T-helper 22 cell (primary cell): ENCODE measurements around the gene KLC4.
"Not testable (repeated sequence)": the region's sequence is repeated elsewhere in the genome, so short reads cannot be mapped to it uniquely, and the experiment has no call there.

ENCODE experiments used
- DNase-seq: peaks from one replicate; pipeline ENCODE4 v3.0.0-alpha.2; 2020; ENCODE audit warnings: low read depth

KLC4 gene

DNA sequence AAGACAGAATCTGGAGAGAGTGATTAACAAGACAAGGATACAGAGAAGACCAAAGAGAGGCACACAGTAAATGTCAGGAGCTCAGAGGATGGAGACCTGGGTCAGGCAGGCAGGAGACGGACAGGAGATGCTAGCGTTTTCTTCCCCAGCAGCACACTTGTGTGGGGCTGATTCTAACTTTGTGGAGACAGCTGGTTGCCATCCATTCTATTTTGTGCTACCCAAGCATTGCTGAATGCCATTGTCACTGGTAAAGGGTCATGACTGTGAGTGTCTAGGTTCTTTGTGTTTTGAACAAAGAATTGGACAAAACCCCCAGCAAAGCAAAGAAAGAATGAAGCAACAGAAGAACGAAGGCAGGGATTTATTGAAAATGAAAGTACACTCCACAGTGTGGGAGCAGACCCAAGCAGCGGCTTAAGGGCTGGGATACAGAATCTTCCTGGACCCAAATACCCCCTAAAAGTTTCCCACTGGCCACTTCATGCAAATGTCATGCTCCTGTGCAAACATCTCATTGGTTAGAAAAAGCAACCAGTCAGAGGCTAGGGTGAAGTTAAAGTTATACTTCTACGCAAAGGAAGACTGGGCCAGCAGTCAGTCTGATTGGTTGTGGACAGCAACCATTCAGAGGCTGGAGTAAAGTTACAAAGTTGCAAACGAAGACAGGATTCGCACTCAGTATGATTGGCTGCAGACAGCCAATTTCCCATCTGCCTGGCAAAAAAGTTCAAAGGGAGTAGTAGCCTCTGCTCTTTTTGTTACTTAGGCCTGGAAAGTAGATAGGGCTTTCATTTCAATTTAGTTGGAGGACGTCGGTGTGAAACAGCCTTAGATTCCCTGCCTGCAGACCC is 34.2 kb downstream of the KLC4 start:
- no peak for DNase-seq

GRCh38 chr6:43095939-43096338 is 36.5 kb downstream of the KLC4 start:
- no peak for DNase-seq

DNA sequence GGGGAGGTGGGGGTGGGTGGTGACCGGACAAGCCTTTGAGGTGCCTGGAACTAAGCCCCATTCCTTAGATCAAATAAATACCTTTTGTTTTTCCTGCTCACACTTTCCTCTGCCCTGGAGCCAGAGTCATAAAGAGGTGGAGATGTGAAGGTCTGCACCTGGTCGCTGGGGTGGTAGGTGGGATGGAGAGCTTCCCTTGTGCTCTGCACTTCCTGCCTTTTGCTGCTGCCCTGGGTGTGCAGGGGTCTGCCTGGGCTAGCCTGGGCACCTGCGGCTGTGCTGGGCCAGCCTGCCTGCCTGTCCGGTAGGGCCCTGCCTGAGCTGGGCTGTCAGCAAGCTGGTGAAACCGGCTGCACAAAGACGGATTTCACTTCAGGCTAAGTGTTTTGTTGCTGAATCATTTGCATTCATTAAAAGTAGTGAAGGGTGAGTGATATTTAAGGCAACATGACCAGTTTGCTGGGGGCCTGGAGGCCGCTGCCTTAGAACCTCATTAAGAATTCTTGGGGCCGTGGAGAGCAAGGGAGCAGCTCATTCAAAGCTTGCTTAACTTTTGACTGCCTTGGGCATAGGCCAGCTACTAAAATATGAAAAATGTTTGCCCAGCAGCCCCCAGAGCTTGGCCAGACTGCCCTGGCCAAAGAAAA is 37.1 kb downstream of the KLC4 start:
- DNase-seq = no peak

DNA sequence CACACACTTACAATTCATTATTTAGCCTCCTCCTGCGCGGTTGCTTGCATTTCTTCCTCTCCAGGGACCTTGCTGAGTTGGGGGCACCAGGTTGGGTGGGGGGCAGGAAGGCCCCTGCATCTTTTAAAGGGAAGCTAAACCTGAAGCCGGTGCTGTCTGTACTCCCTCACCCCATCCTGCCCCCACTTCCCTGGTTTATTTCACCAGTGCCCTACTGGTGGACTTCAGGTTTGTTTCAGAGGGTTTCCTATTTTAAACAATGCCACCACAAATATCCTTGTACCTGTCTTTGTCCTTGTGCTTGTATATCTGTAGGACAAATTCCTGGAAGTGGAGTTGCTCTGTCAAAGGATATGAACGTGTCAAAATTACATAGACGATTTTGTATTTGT is 37.7 kb downstream of the KLC4 start:
- DNase-seq = no peak

- DNase-seq = no peak
Measured at GRCh38 chr6:43097502-43097901, 38.1 kb downstream of the KLC4 start.

DNA sequence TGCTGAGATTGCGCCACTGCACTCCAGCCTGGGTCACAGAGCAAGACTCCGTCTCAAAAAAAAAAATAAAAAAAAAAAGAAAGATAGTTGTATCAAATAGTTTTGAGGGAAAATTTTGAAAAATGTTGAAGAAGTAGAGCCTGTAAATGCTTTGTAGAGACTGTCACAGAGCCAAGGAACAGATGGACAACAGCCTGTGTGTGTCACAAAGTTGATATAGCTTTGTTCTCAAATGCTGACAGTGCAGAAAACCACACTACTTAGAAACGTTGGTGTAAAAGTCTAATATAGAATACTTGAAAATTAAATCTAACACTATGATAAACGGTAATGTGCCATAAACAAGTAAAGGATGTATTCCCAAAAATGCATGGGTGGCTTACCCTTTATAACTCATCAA is 42.1 kb downstream of the KLC4 start:
- DNase-seq = no peak

DNA sequence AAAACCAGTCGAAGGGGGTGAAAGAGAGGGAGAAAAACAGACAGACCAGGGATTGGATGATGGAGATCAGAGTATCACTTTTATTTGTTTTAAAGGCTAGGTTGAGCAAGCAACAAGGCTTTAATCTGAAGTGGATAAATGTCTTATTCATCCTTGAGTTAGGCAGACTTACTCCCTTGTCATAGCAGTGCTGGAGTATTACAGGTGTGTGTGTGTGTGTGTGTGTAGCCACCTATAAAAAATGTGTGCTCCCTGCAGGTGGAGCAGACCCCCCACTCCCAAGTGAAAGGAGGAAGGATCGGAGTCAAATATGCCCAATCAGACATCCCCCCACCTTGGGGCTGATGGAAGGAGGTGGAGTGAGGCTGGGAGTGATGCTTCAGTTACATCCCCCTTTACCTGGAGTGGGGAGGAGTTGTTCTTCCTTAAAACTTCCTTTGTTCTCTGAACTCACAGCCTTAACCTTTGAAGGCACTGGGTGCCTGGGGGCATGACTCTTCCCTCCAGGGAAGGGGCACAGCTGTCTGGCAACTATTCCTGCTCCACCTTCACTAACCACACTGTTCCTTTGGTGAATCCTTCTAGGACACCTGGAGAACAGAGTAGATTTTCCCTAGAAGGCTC is 43.9 kb downstream of the KLC4 start:
- DNase-seq = no peak

- DNase-seq = no peak
Measured at GRCh38 chr6:43105538-43106222, 46.2 kb downstream of the KLC4 start.

GRCh38 chr6:43107344-43108062 is 48.1 kb downstream of the KLC4 start:
- no peak for DNase-seq

DNA sequence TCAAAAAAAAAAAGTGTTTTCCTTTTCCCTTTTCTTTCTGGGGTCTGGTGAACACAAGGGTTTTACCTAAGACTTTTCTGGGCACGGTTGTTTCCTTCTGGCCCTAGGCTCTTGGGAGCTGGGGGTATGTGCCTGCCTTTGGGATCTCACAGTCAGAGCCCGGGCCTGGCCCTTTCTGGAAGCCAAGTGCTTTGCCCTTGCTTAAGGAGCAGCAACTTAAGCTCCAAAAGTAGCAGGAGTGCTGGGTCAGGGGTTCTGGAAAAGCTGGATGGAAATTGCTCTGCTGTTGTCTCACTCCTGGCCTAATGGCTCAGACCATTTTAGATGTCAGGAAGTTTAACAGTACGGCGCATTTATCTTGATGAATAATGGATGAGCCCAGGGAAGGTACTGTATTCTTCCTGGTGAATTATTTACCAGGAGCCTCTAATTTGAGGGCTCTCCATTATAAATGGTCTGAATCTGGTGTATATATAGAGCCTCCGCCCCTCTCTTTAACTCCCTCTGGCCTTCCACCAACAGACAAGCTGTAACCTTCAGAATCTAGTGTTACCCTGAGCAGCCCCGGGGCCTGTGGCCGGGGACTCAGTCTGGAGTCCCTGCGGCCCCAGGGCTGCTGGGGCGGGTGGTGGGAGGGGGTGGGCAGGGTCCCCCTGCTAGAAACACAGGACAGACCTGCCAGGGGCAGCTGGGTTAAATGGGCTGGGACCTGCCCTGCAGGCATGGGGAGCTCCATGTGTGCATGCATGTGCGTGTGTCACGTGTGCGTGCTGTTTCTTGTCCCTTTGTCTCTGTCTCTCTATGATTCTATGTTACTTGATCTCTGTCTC is 54.2 kb downstream of the KLC4 start:
- DNase-seq = no peak

GRCh38 chr6:43115365-43115764 is 55.9 kb downstream of the KLC4 start:
- DNase-seq = no peak

GRCh38 chr6:43117466-43117865 is 58.0 kb downstream of the KLC4 start:
- DNase-seq = not testable (repeated sequence)

- no peak for DNase-seq
Measured at GRCh38 chr6:43119482-43119881, 60.1 kb downstream of the KLC4 start.

DNA sequence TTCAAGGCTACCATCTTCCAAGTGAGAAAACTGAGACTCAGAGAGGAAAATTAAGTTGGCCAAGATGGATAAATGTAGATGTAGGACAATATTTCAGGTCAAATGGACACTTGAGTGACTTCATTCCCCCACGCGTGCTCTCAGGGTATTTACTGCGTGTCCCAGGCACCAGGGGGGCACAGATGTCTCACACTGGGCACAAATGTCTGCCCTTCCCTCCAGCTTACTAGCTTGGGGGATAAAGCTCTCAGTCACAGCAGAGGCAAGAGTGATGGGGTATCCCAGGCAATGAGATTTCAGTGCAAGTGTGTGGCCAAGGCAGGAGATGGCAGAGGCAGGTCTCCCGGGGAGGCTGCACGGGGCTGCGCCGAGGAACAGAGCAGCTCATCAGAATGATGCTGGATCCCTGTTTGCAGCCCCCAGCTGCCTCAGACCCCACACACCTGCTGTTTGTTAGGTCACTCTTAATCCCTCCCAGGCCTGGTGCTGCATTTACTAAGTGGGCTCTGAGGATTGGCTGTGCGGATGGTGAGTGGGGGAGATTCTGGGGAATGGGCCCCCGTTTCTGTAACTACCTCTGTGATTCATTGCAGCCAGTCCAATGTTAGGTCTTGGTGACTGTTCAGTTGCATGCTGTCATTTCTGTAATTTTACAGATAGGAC is 60.8 kb downstream of the KLC4 start:
- DNase-seq = no peak

- no peak for DNase-seq
Measured at GRCh38 chr6:43120944-43121913, 61.8 kb downstream of the KLC4 start.

DNA sequence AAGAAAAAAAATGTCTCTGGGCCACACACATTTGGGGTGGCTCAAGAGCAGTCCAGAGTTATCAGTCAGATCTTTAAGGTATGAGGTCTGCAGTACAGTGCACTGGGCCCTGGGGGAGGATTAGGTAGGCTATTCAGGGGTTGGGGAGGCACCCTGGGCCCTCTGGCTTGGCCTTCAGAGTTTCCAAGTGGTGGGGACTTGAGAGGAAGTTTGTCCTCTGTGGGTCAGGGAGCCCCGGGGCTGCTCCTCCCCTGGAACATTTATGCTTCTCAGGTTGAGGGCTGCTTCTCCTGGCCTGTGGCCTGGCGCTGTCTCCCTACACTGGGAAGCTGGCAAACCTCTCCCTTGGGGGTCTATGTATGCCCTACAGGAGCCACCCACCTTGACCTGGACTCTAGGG is 62.7 kb downstream of the KLC4 start:
- no peak for DNase-seq

- no peak for DNase-seq
Measured at GRCh38 chr6:43123461-43124314, 64.3 kb downstream of the KLC4 start.

GRCh38 chr6:43124481-43124880 is 65.0 kb downstream of the KLC4 start:
- no peak for DNase-seq
